HG02798 (cell line): ENCODE data around the gene GJB1.
"Not testable (repeated sequence)": the region's sequence is repeated elsewhere in the genome, so short reads cannot be mapped to it uniquely, and the experiment has no call there.

Experiments
- ATAC-seq: cut with Tn5 transposase; IDR thresholded peaks from one replicate; pipeline ENCODE4 v1.9.1; 2021; ENCODE audit warnings: mild to moderate bottlenecking; ENCODE audit not compliant: unreplicated experiment, poor library complexity

GJB1 gene

GRCh38 chrX:71222929-71223328 is at the start of gene GJB1:
TSS of gene GJB1 (plus strand) at chrX:71223224. CDS start at chrX:71223708, 484 bp downstream.
- ATAC-seq: no peak

- no peak for ATAC-seq
Measured at GRCh38 chrX:71173440-71173839, 49.6 kb upstream of the GJB1 start.

GRCh38 chrX:71174795-71175194 is 48.2 kb upstream of the GJB1 start:
- no peak for ATAC-seq

GRCh38 chrX:71175531-71175930 is 47.5 kb upstream of the GJB1 start:
- ATAC-seq: no peak

- ATAC-seq: no peak
Measured at GRCh38 chrX:71177327-71177726, 45.7 kb upstream of the GJB1 start.

GRCh38 chrX:71178908-71179307 is 44.1 kb upstream of the GJB1 start:
- no peak for ATAC-seq

GRCh38 chrX:71180579-71181265 is 42.3 kb upstream of the GJB1 start:
- not testable (repeated sequence) for ATAC-seq

- ATAC-seq: peak; percentile 36
Measured at GRCh38 chrX:71181558-71181909, 41.5 kb upstream of the GJB1 start.

- peak; percentile 90 for ATAC-seq
Measured at GRCh38 chrX:71181910-71182799, 40.9 kb upstream of the GJB1 start.

- ATAC-seq: no peak
Measured at GRCh38 chrX:71182871-71183270, 40.2 kb upstream of the GJB1 start.

GRCh38 chrX:71183341-71183740 is 39.7 kb upstream of the GJB1 start:
- ATAC-seq: no peak

- no peak for ATAC-seq
Measured at GRCh38 chrX:71184092-71184491, 38.9 kb upstream of the GJB1 start.

- ATAC-seq: no peak
Measured at GRCh38 chrX:71184803-71185495, 38.1 kb upstream of the GJB1 start.

GRCh38 chrX:71191248-71191647 is 31.8 kb upstream of the GJB1 start:
- no peak for ATAC-seq

- ATAC-seq: peak; percentile 52
Measured at GRCh38 chrX:71195964-71196649, 26.9 kb upstream of the GJB1 start.

GRCh38 chrX:71198066-71198465 is 25.0 kb upstream of the GJB1 start:
- ATAC-seq: peak; percentile 78

GRCh38 chrX:71199252-71200008 is 23.6 kb upstream of the GJB1 start:
- ATAC-seq: no peak

GRCh38 chrX:71210816-71211215 is 12.2 kb upstream of the GJB1 start:
- ATAC-seq: no peak

GRCh38 chrX:71212536-71212935 is 10.5 kb upstream of the GJB1 start:
- no peak for ATAC-seq

- no peak for ATAC-seq
Measured at GRCh38 chrX:71214152-71214551, 8.9 kb upstream of the GJB1 start.
